KMS-11 (cell line): Measurements from ENCODE around the gene GUCA2B.

ENCODE experiments used
- H2AFZ ChIP-seq: fragments of 200-600 bp; sonication (generic); 2 replicates; pipeline ENCODE4 v1.6.1; 2016; ENCODE audit warnings: antibody characterized with exemption, mixed run types, low read depth
- H3K27ac ChIP-seq: fragments of 200-600 bp; sonication (generic); 2 replicates; pipeline ENCODE4 v1.6.1; 2016; ENCODE audit warnings: mild to moderate bottlenecking, mixed run types
- H3K27me3 ChIP-seq: fragments of 200-600 bp; sonication (generic); 2 replicates; pipeline ENCODE4 v1.6.1; 2017; ENCODE audit warnings: mild to moderate bottlenecking, low read depth, mixed run types, moderate library complexity; ENCODE audit not compliant: insufficient read depth
- H3K36me3 ChIP-seq: fragments of 200-600 bp; sonication (generic); 2 replicates; pipeline ENCODE4 v1.6.1; 2017; ENCODE audit warnings: mild to moderate bottlenecking, mixed run types; ENCODE audit not compliant: insufficient read depth
- H3K4me1 ChIP-seq: fragments of 200-600 bp; sonication (generic); 2 replicates; pipeline ENCODE4 v1.6.1; 2016; ENCODE audit warnings: mild to moderate bottlenecking, low read depth, mixed run types; ENCODE audit not compliant: poor library complexity, severe bottlenecking
- H3K4me2 ChIP-seq: fragments of 200-600 bp; sonication (generic); 2 replicates; pipeline ENCODE4 v1.7.0; 2016; ENCODE audit warnings: mild to moderate bottlenecking, mixed run types
- H3K4me3 ChIP-seq: fragments of 200-600 bp; sonication (generic); IDR thresholded peaks from 2 replicates; pipeline ENCODE4 v1.6.1; 2017; ENCODE audit warnings: low read depth, low read length, mixed read lengths; ENCODE audit not compliant: insufficient read depth
- H3K79me2 ChIP-seq: fragments of 200-600 bp; sonication (generic); 2 replicates; pipeline ENCODE4 v1.6.1; 2016; ENCODE audit warnings: low read depth, mixed run types; ENCODE audit not compliant: insufficient read depth
- H3K9ac ChIP-seq: fragments of 200-600 bp; sonication (generic); 2 replicates; pipeline ENCODE4 v1.6.1; 2016; ENCODE audit warnings: mild to moderate bottlenecking, mixed run types
- H4K20me1 ChIP-seq: fragments of 200-600 bp; sonication (generic); 2 replicates; pipeline ENCODE4 v1.6.1; 2016; ENCODE audit warnings: mild to moderate bottlenecking, mixed run types; ENCODE audit not compliant: insufficient read depth
- CTCF ChIP-seq: fragments of 200-600 bp; sonication (generic); conservative IDR thresholded peaks from 2 replicates; pipeline ENCODE4 v1.6.1; 2017; ENCODE audit warnings: low read depth, mild to moderate bottlenecking, antibody characterized with exemption, low read length, moderate library complexity, mixed read lengths

Gene GUCA2B

GRCh38 chr1:42142894-42143675 lies 10.1 kb upstream of the GUCA2B start:
- H4K20me1 ChIP-seq = no peaks in the 10 kb centered on the region
- no peak overlapping the region for H3K4me3 ChIP-seq
- H3K9ac ChIP-seq = no peak overlapping the region
- H3K4me2 ChIP-seq = no peak overlapping the region
- TF ChIP-seq CTCF = no peak
- no peak overlapping the region for H2AFZ ChIP-seq
- H3K36me3 ChIP-seq = no peaks in the 10 kb centered on the region
- H3K4me1 ChIP-seq = no peaks in the 10 kb centered on the region
- H3K27me3 ChIP-seq = no peaks in the 10 kb centered on the region
- no peak overlapping the region for H3K27ac ChIP-seq
- H3K79me2 ChIP-seq = no peaks in the 10 kb centered on the region

GRCh38 chr1:42143896-42144710 lies 9.1 kb upstream of the GUCA2B start:
- Histone ChIP-seq H2AFZ (no peak overlapping the region), H3K36me3 (no peaks in the 10 kb centered on the region), H3K9ac (no peak overlapping the region), H3K4me3 (no peak overlapping the region), H4K20me1 (no peaks in the 10 kb centered on the region), H3K4me2 (no peak overlapping the region), H3K79me2 (no peaks in the 10 kb centered on the region), H3K27ac (no peak overlapping the region), H3K27me3 (no peaks in the 10 kb centered on the region), H3K4me1 (no peaks in the 10 kb centered on the region)
- TF ChIP-seq CTCF = no peak

GRCh38 chr1:42144711-42145388 lies 8.4 kb upstream of the GUCA2B start:
- Histone ChIP-seq H2AFZ (no peak overlapping the region), H3K27me3 (no peaks in the 10 kb centered on the region), H3K4me1 (no peaks in the 10 kb centered on the region), H3K79me2 (no peaks in the 10 kb centered on the region), H4K20me1 (no peaks in the 10 kb centered on the region), H3K27ac (no peak overlapping the region), H3K4me3 (no peak overlapping the region), H3K36me3 (no peaks in the 10 kb centered on the region), H3K9ac (no peak overlapping the region), H3K4me2 (no peak overlapping the region)
- no peak for TF ChIP-seq CTCF

GRCh38 chr1:42145389-42145716 lies 7.9 kb upstream of the GUCA2B start:
- Histone ChIP-seq H3K4me1 (no peaks in the 10 kb centered on the region), H3K27ac (no peak overlapping the region), H3K4me2 (no peak overlapping the region), H3K36me3 (no peaks in the 10 kb centered on the region), H3K9ac (no peak overlapping the region), H3K27me3 (no peaks in the 10 kb centered on the region), H4K20me1 (no peaks in the 10 kb centered on the region), H3K4me3 (no peak overlapping the region), H2AFZ (no peak overlapping the region), H3K79me2 (no peaks in the 10 kb centered on the region)
- no peak for TF ChIP-seq CTCF
